OCI-LY3 (cell line): ENCODE data around the gene REST.

Source experiments
- EZH2phosphoT487 ChIP-seq: fragments of 200-600 bp; shearing (Covaris generic); IDR thresholded peaks from 2 replicates; pipeline ENCODE4 v1.6.1; 2018; ENCODE audit warnings: antibody characterized with exemption, mixed run types, low read depth
- TF ChIP-seq, protein P1 (sequence below): fragments of 200-600, 300-600 bp; sonication (generic); IDR thresholded peaks from 2 replicates; pipeline ENCODE4 v1.5.1; 2014; ENCODE audit warnings: antibody characterized with exemption, low read length, low read depth

DNA sequence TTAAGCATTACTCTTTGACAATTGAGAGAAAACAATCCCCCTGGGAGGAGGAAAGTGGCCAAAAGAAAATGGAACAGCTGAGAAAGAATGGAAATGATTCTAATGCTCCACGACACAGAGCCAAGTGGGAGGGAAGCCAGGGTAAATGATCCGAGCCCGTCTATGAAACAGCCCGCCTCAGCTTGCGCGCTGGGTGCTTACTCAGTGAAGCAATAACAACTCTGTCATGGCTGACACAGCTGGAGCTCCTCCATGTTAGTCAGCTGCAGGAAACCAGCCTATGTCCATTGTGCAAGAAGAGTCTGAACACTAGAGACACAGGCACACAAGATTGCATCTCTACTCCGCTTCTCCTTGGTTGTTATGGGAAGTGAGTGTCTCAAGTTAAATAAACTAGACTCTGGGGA lies 50.4 kb downstream of the REST start:
- TF ChIP-seq, protein P1, sequence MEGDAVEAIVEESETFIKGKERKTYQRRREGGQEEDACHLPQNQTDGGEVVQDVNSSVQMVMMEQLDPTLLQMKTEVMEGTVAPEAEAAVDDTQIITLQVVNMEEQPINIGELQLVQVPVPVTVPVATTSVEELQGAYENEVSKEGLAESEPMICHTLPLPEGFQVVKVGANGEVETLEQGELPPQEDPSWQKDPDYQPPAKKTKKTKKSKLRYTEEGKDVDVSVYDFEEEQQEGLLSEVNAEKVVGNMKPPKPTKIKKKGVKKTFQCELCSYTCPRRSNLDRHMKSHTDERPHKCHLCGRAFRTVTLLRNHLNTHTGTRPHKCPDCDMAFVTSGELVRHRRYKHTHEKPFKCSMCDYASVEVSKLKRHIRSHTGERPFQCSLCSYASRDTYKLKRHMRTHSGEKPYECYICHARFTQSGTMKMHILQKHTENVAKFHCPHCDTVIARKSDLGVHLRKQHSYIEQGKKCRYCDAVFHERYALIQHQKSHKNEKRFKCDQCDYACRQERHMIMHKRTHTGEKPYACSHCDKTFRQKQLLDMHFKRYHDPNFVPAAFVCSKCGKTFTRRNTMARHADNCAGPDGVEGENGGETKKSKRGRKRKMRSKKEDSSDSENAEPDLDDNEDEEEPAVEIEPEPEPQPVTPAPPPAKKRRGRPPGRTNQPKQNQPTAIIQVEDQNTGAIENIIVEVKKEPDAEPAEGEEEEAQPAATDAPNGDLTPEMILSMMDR: no peak
- TF ChIP-seq EZH2phosphoT487: no peak
